Retina (tissue), 1 donor: Measurements from ENCODE around the gene DENND2C.

Experiments
- DNase-seq: peaks from one replicate; pipeline ENCODE4 v3.0.0-alpha.2; 2016

The DENND2C gene

GRCh38 chr1:114536043-114536442 lies 133.8 kb downstream of the DENND2C start:
- DNase-seq = no peak

GRCh38 chr1:114535401-114535800 lies 134.4 kb downstream of the DENND2C start:
- no peak for DNase-seq
